ENCODE data around the gene POM121L2.

POM121L2 gene

GRCh38 chr6:27312146-27312949 is at the start of gene POM121L2:
Gene POM121L2, minus strand, starts transcription at chr6:27312273. Its CDS starts 103 bp downstream, at chr6:27312170.
- H3K4me3 ChIP-seq (ENCODE audit: low read depth, low read length), result peak within 1 kb of the TSS; percentile 67

- no peak overlapping the region for H3K4me3 ChIP-seq (ENCODE audit: low read depth, low read length)
These were observed 47.2 kb upstream of the POM121L2 start for GRCh38 chr6:27359231-27359630.

GRCh38 chr6:27358786-27359185 is 46.7 kb upstream of the POM121L2 start:
- no peak overlapping the region for H3K4me3 ChIP-seq (ENCODE audit: low read depth, low read length)

GRCh38 chr6:27352850-27353249 is 40.8 kb upstream of the POM121L2 start:
- H3K4me3 ChIP-seq (ENCODE audit: low read depth, low read length), result no peak overlapping the region

GRCh38 chr6:27334141-27334540 is 22.1 kb upstream of the POM121L2 start:
- H3K4me3 ChIP-seq (ENCODE audit: low read depth, low read length), result no peak overlapping the region

- peak overlapping the region; percentile 74 for H3K4me3 ChIP-seq (ENCODE audit: low read depth, low read length)
These were observed 21.6 kb upstream of the POM121L2 start for GRCh38 chr6:27333642-27334040.

- H3K4me3 ChIP-seq (ENCODE audit: low read depth, low read length), result peak overlapping the region; percentile 74
These were observed 20.9 kb upstream of the POM121L2 start for GRCh38 chr6:27332692-27333641.

GRCh38 chr6:27327023-27327738 is 15.1 kb upstream of the POM121L2 start:
- no peak overlapping the region for H3K4me3 ChIP-seq (ENCODE audit: low read depth, low read length)

- H3K4me3 ChIP-seq (ENCODE audit: low read depth, low read length), result no peak overlapping the region
These were observed 9.8 kb upstream of the POM121L2 start for GRCh38 chr6:27321901-27322300.

- no peak overlapping the region for H3K4me3 ChIP-seq (ENCODE audit: low read depth, low read length)
These were observed 9.3 kb upstream of the POM121L2 start for GRCh38 chr6:27321370-27321769.

- no peak overlapping the region for H3K4me3 ChIP-seq (ENCODE audit: low read depth, low read length)
These were observed 6.9 kb upstream of the POM121L2 start for GRCh38 chr6:27318973-27319372.

GRCh38 chr6:27314046-27314445 is 2.0 kb upstream of the POM121L2 start:
- H3K4me3 ChIP-seq (ENCODE audit: low read depth, low read length), result no peak overlapping the region

GRCh38 chr6:27312950-27313271 is 838 bp upstream of the POM121L2 start:
- peak overlapping the region; percentile 67 for H3K4me3 ChIP-seq (ENCODE audit: low read depth, low read length)

- H3K4me3 ChIP-seq (ENCODE audit: low read depth, low read length), result peak overlapping the region; percentile 67
These were observed 297 bp downstream of the POM121L2 start for GRCh38 chr6:27311806-27312145.

GRCh38 chr6:27303613-27304272 is 8.3 kb downstream of the POM121L2 start:
- no peak overlapping the region for H3K4me3 ChIP-seq (ENCODE audit: low read depth, low read length)

GRCh38 chr6:27297857-27298730 is 14.0 kb downstream of the POM121L2 start:
- H3K4me3 ChIP-seq (ENCODE audit: low read depth, low read length), result peak overlapping the region; percentile 78

- peak overlapping the region; percentile 78 for H3K4me3 ChIP-seq (ENCODE audit: low read depth, low read length)
These were observed 14.6 kb downstream of the POM121L2 start for GRCh38 chr6:27297484-27297856.

GRCh38 chr6:27296106-27296783 is 15.8 kb downstream of the POM121L2 start:
- peak overlapping the region; percentile 78 for H3K4me3 ChIP-seq (ENCODE audit: low read depth, low read length)
